ENCODE measurements around the gene SYNRG. TPM values are rescaled to one million over a fixed set of nuclear protein-coding genes. Genes with fewer than 3 reads are reported as not detected.

SYNRG gene
- polyA plus RNA-seq, 1 of the 3 experiments (the other 2 are of a cell fraction) = 8.9 TPM

GRCh38 chr17:37643118-37643766, 34.0 kb upstream of the SYNRG start, which contains the start of gene DDX52 (continued):
- TF ChIP-seq ELF1 (IDR thresholded peaks at IDR 0.05) (no peak), POLR2AphosphoS5 (IDR thresholded peaks at IDR 0.05; ENCODE audit: low read depth, low read length) (peak; percentile 91), FOSL2 (IDR thresholded peaks at IDR 0.05; ENCODE audit: borderline replicate concordance, low read depth) (no peak), YY1 (IDR thresholded peaks at IDR 0.05; ENCODE audit: low read depth) (peak; percentile 90), REST (IDR thresholded peaks at IDR 0.05; ENCODE audit: low read depth, low read length) (no peak), PBX3 (IDR thresholded peaks at IDR 0.05) (0 out of 2 replicates have a peak, but pooled peaks have one; percentile 27), NFIC (IDR thresholded peaks at IDR 0.05; ENCODE audit: borderline replicate concordance) (no peak)

GRCh38 chr17:37642681-37643080, 33.5 kb upstream of the SYNRG start:
- no peaks in the 10 kb centered on the region for H4K20me1 ChIP-seq (ENCODE audit: insufficient read depth)
- peak overlapping the region; percentile 75 for H3K4me2 ChIP-seq
- H3K4me3 ChIP-seq (ENCODE audit: low read depth in 2 of 2, low read length in 1 of 2) = peak overlapping the region; percentile 77 to 80
- peaks cover 4% of the 10 kb centered on the region for H3F3A ChIP-seq (replicated peaks; ENCODE audit: insufficient read depth)
- under 1% methylated on average over 7 of the region's 7 CpGs for WGBS (ENCODE audit: low lambda C conversion rate)
- H3K36me3 ChIP-seq (replicated peaks in 1 of 2; ENCODE audit: control insufficient read depth in 1 of 2, insufficient read depth in 2 of 2, low read length in 1 of 2) = peaks cover 13 to 28% of the 10 kb centered on the region in 2 experiments
- H3K4me1 ChIP-seq (ENCODE audit: control insufficient read depth in 1 of 2, insufficient read depth in 2 of 2, low read depth in 1 of 2, low read length in 1 of 2) = peaks cover 0 to 5% of the 10 kb centered on the region in 2 experiments; a peak in 3 of 4 replicates
- peak; percentile 19 for DNase-seq
- CTCF ChIA-PET = interaction anchor here (1.3 kb wide), 1 partner anchor 115 kb away, joined by 5 read pairs; no protein-coding TSS in a partner anchor
- no peaks in the 10 kb centered on the region for H3K27me3 ChIP-seq (ENCODE audit: insufficient read depth)
- H3K27ac ChIP-seq (ENCODE audit: low read depth in 2 of 2, low read length in 1 of 2) = peak overlapping the region; percentile 75 to 81
- peak overlapping the region; percentile 92 for H3K9ac ChIP-seq
- no peaks in the 10 kb centered on the region for H3K9me3 ChIP-seq
- no peak for TF ChIP-seq FOXM1 (IDR thresholded peaks at IDR 0.05; ENCODE audit: low read depth)
- peak; percentile 22; the same call in 1 of the 2 replicates for TF ChIP-seq MXI1 (IDR thresholded peaks at IDR 0.05; ENCODE audit: low read depth, low read length)
- peak overlapping the region; percentile 98 for H2AFZ ChIP-seq (ENCODE audit: low read depth)
- H3K79me2 ChIP-seq (ENCODE audit: insufficient read depth) = peaks cover 55% of the 10 kb centered on the region
- POLR2A ChIA-PET = interaction anchor here (1.9 kb wide), 1 partner anchor 34 kb away, joined by 6 read pairs; the partner anchor contains the start of gene SYNRG
- no peaks in the 10 kb centered on the region for H3K9me2 ChIP-seq

GRCh38 chr17:37640015-37640414, 30.8 kb upstream of the SYNRG start:
- Histone ChIP-seq H2AFZ (ENCODE audit: low read depth) (no peak overlapping the region), H3K79me2 (ENCODE audit: insufficient read depth) (peaks cover 82% of the 10 kb centered on the region), H3K4me2 (no peak overlapping the region), H3K9me3 (no peaks in the 10 kb centered on the region), H3K9me2 (no peaks in the 10 kb centered on the region), H3K4me3 (ENCODE audit: low read depth in 2 of 2, low read length in 1 of 2) (no peak overlapping the region), H4K20me1 (ENCODE audit: insufficient read depth) (no peaks in the 10 kb centered on the region), H3F3A (replicated peaks; ENCODE audit: insufficient read depth) (peaks cover 4% of the 10 kb centered on the region), H3K36me3 (replicated peaks in 1 of 2; ENCODE audit: control insufficient read depth in 1 of 2, insufficient read depth in 2 of 2, low read length in 1 of 2) (peaks cover 29 to 53% of the 10 kb centered on the region in 2 experiments), H3K27me3 (ENCODE audit: insufficient read depth) (no peaks in the 10 kb centered on the region), H3K4me1 (ENCODE audit: control insufficient read depth in 1 of 2, insufficient read depth in 2 of 2, low read depth in 1 of 2, low read length in 1 of 2) (peaks cover 0 to 5% of the 10 kb centered on the region in 2 experiments; a peak in 3 of 4 replicates), H3K27ac (ENCODE audit: low read depth in 2 of 2, low read length in 1 of 2) (no peak overlapping the region), H3K9ac (no peak overlapping the region)
- ChIA-PET CTCF (no interaction called here), POLR2A (no interaction called here)
- no peak for TF ChIP-seq USF1 (IDR thresholded peaks at IDR 0.05; ENCODE audit: borderline replicate concordance, low read depth)
- TF ChIP-seq GABPA (IDR thresholded peaks at IDR 0.05; ENCODE audit: low read depth) = no peak
- no peak for TF ChIP-seq REST (IDR thresholded peaks at IDR 0.05; ENCODE audit: low read depth, low read length)
- TF ChIP-seq RCOR1 (IDR thresholded peaks at IDR 0.05; ENCODE audit: low read length) = no peak
- TF ChIP-seq SIN3A (IDR thresholded peaks at IDR 0.05; ENCODE audit: borderline replicate concordance, low read depth, low read length) = no peak
- TF ChIP-seq NRF1 (IDR thresholded peaks at IDR 0.05; ENCODE audit: low read depth, low read length) = no peak
- no peak for TF ChIP-seq MXI1 (IDR thresholded peaks at IDR 0.05; ENCODE audit: low read depth, low read length)
- no peak for TF ChIP-seq TAF1 (IDR thresholded peaks at IDR 0.05; ENCODE audit: borderline replicate concordance, low read depth, low read length)
- no peak for DNase-seq

All from SK-N-SH (cell line).